Neuronal stem cell (in vitro differentiated cells): Measurements from ENCODE around the gene AFAP1L2.

Source experiments
- DNase-seq: peaks from one replicate; pipeline ENCODE4 v3.0.0-alpha.2; 2013; ENCODE audit warnings: low spot score
- H2AFZ ChIP-seq: one replicate; pipeline ENCODE4 v1.6.1; 2013; ENCODE audit warnings: mild to moderate bottlenecking, low read length, inconsistent platforms
- H2AK5ac ChIP-seq: 2 replicates; pipeline ENCODE4 v1.6.1; 2013; ENCODE audit warnings: low read depth, mild to moderate bottlenecking, inconsistent platforms, low read length, moderate library complexity, mixed read lengths
- H2BK120ac ChIP-seq: 2 replicates; pipeline ENCODE4 v1.6.1; 2013; ENCODE audit warnings: low read depth, mild to moderate bottlenecking, inconsistent platforms, low read length, moderate library complexity, mixed read lengths
- H2BK12ac ChIP-seq: one replicate; pipeline ENCODE4 v1.6.1; 2013; ENCODE audit warnings: low read length, inconsistent platforms
- H2BK15ac ChIP-seq: 2 replicates; pipeline ENCODE4 v1.6.1; 2013; ENCODE audit warnings: mild to moderate bottlenecking, low read length, inconsistent platforms, mixed read lengths
- H2BK5ac ChIP-seq: one replicate; pipeline ENCODE4 v1.6.1; 2013; ENCODE audit warnings: inconsistent platforms, mild to moderate bottlenecking, low read length, moderate library complexity
- H3K14ac ChIP-seq: one replicate; pipeline ENCODE4 v1.6.1; 2013; ENCODE audit warnings: low read length, inconsistent platforms
- H3K18ac ChIP-seq: 2 replicates; pipeline ENCODE4 v1.6.1; 2013; ENCODE audit warnings: low read length, inconsistent platforms
- H3K23ac ChIP-seq: 2 replicates; pipeline ENCODE4 v1.6.1; 2013; ENCODE audit warnings: low read depth, mild to moderate bottlenecking, mixed read lengths, low read length, inconsistent platforms; ENCODE audit not compliant: poor library complexity
- H3K27ac ChIP-seq: replicated peaks from 3 replicates; pipeline ENCODE4 v1.5.1; 2013; ENCODE audit warnings: low read length, inconsistent platforms
- H3K27me3 ChIP-seq, 3 experiments: 2 replicates each; pipeline ENCODE4 v1.6.1; 2013; ENCODE audit warnings: low read length in 3 of 3, mild to moderate bottlenecking in 2 of 3, inconsistent platforms in 1 of 3, low read depth in 1 of 3, mixed read lengths in 1 of 3, moderate library complexity in 1 of 3; ENCODE audit not compliant: control insufficient read depth in 3 of 3, insufficient read depth in 3 of 3
- H3K36me3 ChIP-seq, 2 donors: replicated peaks in 1 of 2; 2 replicates each; pipeline ENCODE4 v1.6.1; 2013; ENCODE audit warnings: low read length in 2 of 2; ENCODE audit not compliant: control insufficient read depth in 2 of 2, insufficient read depth in 2 of 2
- H3K4ac ChIP-seq: 2 replicates; pipeline ENCODE4 v1.6.1; 2013; ENCODE audit warnings: inconsistent platforms, mild to moderate bottlenecking, low read length, moderate library complexity
- H3K4me1 ChIP-seq, 2 donors: 1 replicate in 1 of 2; 2 replicates in 1 of 2; pipeline ENCODE4 v1.6.1; 2013; ENCODE audit warnings: low read length in 2 of 2, low read depth in 1 of 2; ENCODE audit not compliant: control insufficient read depth in 2 of 2, insufficient read depth in 1 of 2
- H3K4me2 ChIP-seq: one replicate; pipeline ENCODE4 v1.6.1; 2013; ENCODE audit warnings: mild to moderate bottlenecking, low read length, inconsistent platforms; ENCODE audit not compliant: insufficient read depth, poor library complexity, severe bottlenecking
- H3K4me3 ChIP-seq, 2 donors: 2 replicates each; pipeline ENCODE4 v1.5.1; 2013; ENCODE audit warnings: low read length in 2 of 2, mild to moderate bottlenecking in 2 of 2, inconsistent platforms in 1 of 2, moderate library complexity in 1 of 2
- H3K79me1 ChIP-seq: one replicate; pipeline ENCODE4 v1.6.1; 2013; ENCODE audit warnings: low read depth, mild to moderate bottlenecking, inconsistent platforms, low read length, moderate library complexity
- H3K9ac ChIP-seq: one replicate; pipeline ENCODE4 v1.6.1; 2013; ENCODE audit warnings: mild to moderate bottlenecking, low read depth, low read length, inconsistent platforms; ENCODE audit not compliant: poor library complexity
- H3K9me3 ChIP-seq, 2 donors: replicated peaks in 1 of 2; 2 replicates each; pipeline versions ENCODE3 to v1.6.1; 2013; ENCODE audit warnings: low read length in 2 of 2, mild to moderate bottlenecking in 2 of 2, inconsistent platforms in 1 of 2, low read depth in 1 of 2, mixed read lengths in 1 of 2, moderate library complexity in 1 of 2; ENCODE audit not compliant: control insufficient read depth in 2 of 2, insufficient read depth in 1 of 2
- H4K8ac ChIP-seq: one replicate; pipeline ENCODE4 v1.6.1; 2013; ENCODE audit warnings: low read depth, mild to moderate bottlenecking, inconsistent platforms, low read length, moderate library complexity
- H4K91ac ChIP-seq: one replicate; pipeline ENCODE4 v1.6.1; 2013; ENCODE audit warnings: low read length, low read depth, mild to moderate bottlenecking, inconsistent platforms; ENCODE audit not compliant: poor library complexity
- WGBS, 2 donors: extraction: QIAGEN DNeasy Blood & Tissue Kit; methylation state at CpG; one replicate each; pipeline ENCODE4 v1.1.7; 2013; ENCODE audit warnings: missing lambda C conversion rate in 2 of 2, mixed read lengths in 1 of 2; ENCODE audit not compliant: insufficient read length in 2 of 2, insufficient replicate concordance in 1 of 2; ENCODE audit errors: extremely low coverage in 2 of 2; 5-methylcytosine and 5-hydroxymethylcytosine counted together

The AFAP1L2 gene

GRCh38 chr10:114367351-114368056 is 36.8 kb downstream of the AFAP1L2 start:
- Histone ChIP-seq H4K91ac (no peak overlapping the region), H3K4me3 (no peak overlapping the region), H3K27ac (no peak overlapping the region)

GRCh38 chr10:114364726-114365125 is 39.6 kb downstream of the AFAP1L2 start:
- H3K4me2 ChIP-seq = no peak overlapping the region
- H3K18ac ChIP-seq = no peak overlapping the region
- DNase-seq = no peak
- peak overlapping the region; percentile 23 for H2BK120ac ChIP-seq
- WGBS, 2 donors = no CpG with 5 or more reads among the region's 4 CpGs
- H2BK12ac ChIP-seq = no peak overlapping the region
- H3K4ac ChIP-seq = no peak overlapping the region
- H2BK5ac ChIP-seq = no peak overlapping the region
- peak overlapping the region; percentile 13 for H2AK5ac ChIP-seq
- no peaks in the 10 kb centered on the region for H3K36me3 ChIP-seq
- H3K27ac ChIP-seq = no peak overlapping the region
- H2AFZ ChIP-seq = no peak overlapping the region
- peaks cover 6 to 8% of the 10 kb centered on the region in 2 donors for H3K4me1 ChIP-seq
- H2BK15ac ChIP-seq = no peak overlapping the region
- H3K14ac ChIP-seq = no peak overlapping the region
- peaks cover 0 to 3% of the 10 kb centered on the region in 2 donors for H3K9me3 ChIP-seq
- no peaks in the 10 kb centered on the region for H3K27me3 ChIP-seq
- no peak overlapping the region for H3K9ac ChIP-seq
- H3K4me3 ChIP-seq = no peak overlapping the region
- no peak overlapping the region for H3K23ac ChIP-seq
- no peaks in the 10 kb centered on the region for H3K79me1 ChIP-seq
- no peak overlapping the region for H4K8ac ChIP-seq
- H4K91ac ChIP-seq = peak overlapping the region; percentile 64

More at GRCh38 chr10:114367351-114368056, 36.8 kb downstream of the AFAP1L2 start:
- no peak overlapping the region for H3K14ac ChIP-seq
- H3K18ac ChIP-seq = no peak overlapping the region
- H2BK12ac ChIP-seq = no peak overlapping the region
- no peak overlapping the region for H2AK5ac ChIP-seq
- no peak overlapping the region for H3K9ac ChIP-seq
- H3K4ac ChIP-seq = no peak overlapping the region
- no peaks in the 10 kb centered on the region for H3K27me3 ChIP-seq
- peaks cover 4 to 8% of the 10 kb centered on the region in 2 donors for H3K4me1 ChIP-seq
- H4K8ac ChIP-seq = no peak overlapping the region
- H2BK5ac ChIP-seq = no peak overlapping the region
- no peaks in the 10 kb centered on the region for H3K36me3 ChIP-seq
- H3K9me3 ChIP-seq = peaks cover 0 to 3% of the 10 kb centered on the region in 2 donors
- no peak overlapping the region for H3K4me2 ChIP-seq
- no peaks in the 10 kb centered on the region for H3K79me1 ChIP-seq
- no peak overlapping the region for H2BK120ac ChIP-seq
- DNase-seq = no peak
- H3K23ac ChIP-seq = no peak overlapping the region
- WGBS, 2 donors = no CpG with 5 or more reads among the region's 6 CpGs
- no peak overlapping the region for H2BK15ac ChIP-seq
- H2AFZ ChIP-seq = peak overlapping the region; percentile 46

- Histone ChIP-seq H2BK120ac (no peak overlapping the region), H3K18ac (no peak overlapping the region), H3K14ac (no peak overlapping the region), H2AFZ (no peak overlapping the region), H2AK5ac (no peak overlapping the region), H3K9me3 (peaks cover 0 to 3% of the 10 kb centered on the region in 2 donors), H2BK15ac (no peak overlapping the region), H3K9ac (no peak overlapping the region), H3K23ac (no peak overlapping the region), H3K4me3 (no peak overlapping the region), H3K79me1 (no peaks in the 10 kb centered on the region), H3K27me3 (no peaks in the 10 kb centered on the region), H2BK5ac (no peak overlapping the region), H3K4me2 (no peak overlapping the region), H4K91ac (no peak overlapping the region), H3K4ac (no peak overlapping the region), H3K36me3 (no peaks in the 10 kb centered on the region), H2BK12ac (no peak overlapping the region), H3K4me1 (peaks cover 6 to 8% of the 10 kb centered on the region in 2 donors), H4K8ac (no peak overlapping the region), H3K27ac (no peak overlapping the region)
- no peak for DNase-seq
- no CpG with 5 or more reads among the region's 4 CpGs for WGBS, 2 donors
Measured at GRCh38 chr10:114363745-114364454, 40.4 kb downstream of the AFAP1L2 start.

GRCh38 chr10:114362826-114363355 is 41.4 kb downstream of the AFAP1L2 start:
- no peak overlapping the region for H2AFZ ChIP-seq
- peaks cover 0 to 3% of the 10 kb centered on the region in 2 donors for H3K9me3 ChIP-seq
- H2BK5ac ChIP-seq = no peak overlapping the region
- no peak overlapping the region for H3K9ac ChIP-seq
- H2BK15ac ChIP-seq = no peak overlapping the region
- H3K18ac ChIP-seq = peak overlapping the region; percentile 87
- no peaks in the 10 kb centered on the region for H3K36me3 ChIP-seq
- no CpG with 5 or more reads among the region's 16 CpGs for WGBS, 2 donors
- H4K91ac ChIP-seq = no peak overlapping the region
- no peak overlapping the region for H3K27ac ChIP-seq
- H4K8ac ChIP-seq = no peak overlapping the region
- H3K4me3 ChIP-seq = peak overlapping the region in 1 of 2 donors; percentile 49
- peaks cover 6 to 8% of the 10 kb centered on the region in 2 donors for H3K4me1 ChIP-seq
- no peaks in the 10 kb centered on the region for H3K27me3 ChIP-seq
- DNase-seq = no peak
- H2BK120ac ChIP-seq = no peak overlapping the region
- peak overlapping the region; percentile 9 for H2AK5ac ChIP-seq
- no peaks in the 10 kb centered on the region for H3K79me1 ChIP-seq
- H2BK12ac ChIP-seq = peak overlapping the region; percentile 51
- H3K23ac ChIP-seq = peak overlapping the region; percentile 52
- no peak overlapping the region for H3K4me2 ChIP-seq
- H3K4ac ChIP-seq = no peak overlapping the region
- no peak overlapping the region for H3K14ac ChIP-seq
